Measurements from ENCODE around the gene SNX2.
"Not testable (repeated sequence)": the region's sequence is repeated elsewhere in the genome, so short reads cannot be mapped to it uniquely, and the experiment has no call there.

The SNX2 gene, protein sequence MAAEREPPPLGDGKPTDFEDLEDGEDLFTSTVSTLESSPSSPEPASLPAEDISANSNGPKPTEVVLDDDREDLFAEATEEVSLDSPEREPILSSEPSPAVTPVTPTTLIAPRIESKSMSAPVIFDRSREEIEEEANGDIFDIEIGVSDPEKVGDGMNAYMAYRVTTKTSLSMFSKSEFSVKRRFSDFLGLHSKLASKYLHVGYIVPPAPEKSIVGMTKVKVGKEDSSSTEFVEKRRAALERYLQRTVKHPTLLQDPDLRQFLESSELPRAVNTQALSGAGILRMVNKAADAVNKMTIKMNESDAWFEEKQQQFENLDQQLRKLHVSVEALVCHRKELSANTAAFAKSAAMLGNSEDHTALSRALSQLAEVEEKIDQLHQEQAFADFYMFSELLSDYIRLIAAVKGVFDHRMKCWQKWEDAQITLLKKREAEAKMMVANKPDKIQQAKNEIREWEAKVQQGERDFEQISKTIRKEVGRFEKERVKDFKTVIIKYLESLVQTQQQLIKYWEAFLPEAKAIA

DNA sequence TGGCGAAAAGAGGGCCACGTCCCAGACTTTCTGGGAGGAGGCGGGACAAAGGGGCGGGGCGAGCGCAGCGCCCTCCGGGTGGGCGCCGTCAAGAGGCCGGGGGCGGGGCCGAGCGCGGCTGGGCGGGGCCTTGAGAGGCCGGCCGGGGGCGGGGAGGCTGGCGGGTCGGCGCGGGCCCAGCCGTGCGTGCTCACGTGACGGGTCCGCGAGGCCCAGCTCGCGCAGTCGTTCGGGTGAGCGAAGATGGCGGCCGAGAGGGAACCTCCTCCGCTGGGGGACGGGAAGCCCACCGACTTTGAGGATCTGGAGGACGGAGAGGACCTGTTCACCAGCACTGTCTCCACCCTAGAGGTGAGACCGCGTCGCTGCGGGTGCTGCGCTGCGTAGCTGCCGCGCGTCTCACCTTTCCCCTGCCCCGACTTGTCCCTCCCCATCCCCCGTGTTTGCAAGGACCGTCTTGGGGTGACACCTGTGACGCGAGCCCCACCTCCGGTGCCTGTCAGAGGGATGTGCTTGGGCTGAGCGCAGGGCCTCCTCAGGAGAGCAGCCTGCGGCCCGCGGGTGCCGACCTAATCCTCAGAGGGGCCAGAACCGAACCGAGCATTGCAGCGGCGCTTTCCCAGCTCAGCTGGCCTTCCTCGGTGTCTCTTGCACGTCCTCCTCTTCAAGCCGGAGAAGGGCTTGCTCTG, at the start of gene SNX2:
TSS of gene SNX2 (plus strand) at position 220 of the 689 bp plus-strand sequence. CDS start at position 244, 24 bp downstream.
- in situ Hi-C loops (cut with HindIII; ENCODE audit: low sequenced_read_pairs) = no loop called here

DNA sequence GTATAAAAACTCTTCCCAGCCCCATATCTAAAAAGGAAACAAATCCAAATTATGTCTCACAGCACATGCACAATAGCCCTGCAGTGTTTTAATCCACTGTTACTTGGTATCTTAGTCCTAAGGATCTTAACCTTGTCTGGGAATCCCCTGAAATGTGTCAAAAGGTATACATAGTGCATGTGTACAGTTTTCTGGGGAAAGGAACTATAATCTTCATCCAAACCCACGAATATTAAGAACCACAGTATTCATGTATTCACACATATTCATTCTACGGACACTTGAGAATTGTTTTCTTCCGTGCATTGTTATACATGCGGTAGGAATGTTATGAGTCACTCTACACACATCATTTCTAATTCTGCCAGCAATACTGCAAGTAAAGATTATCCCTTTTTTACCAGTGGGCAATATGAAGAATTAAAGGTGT, 47.8 kb upstream of the SNX2 start:
- in situ Hi-C loops (cut with HindIII; ENCODE audit: low sequenced_read_pairs) = no loop called here

DNA sequence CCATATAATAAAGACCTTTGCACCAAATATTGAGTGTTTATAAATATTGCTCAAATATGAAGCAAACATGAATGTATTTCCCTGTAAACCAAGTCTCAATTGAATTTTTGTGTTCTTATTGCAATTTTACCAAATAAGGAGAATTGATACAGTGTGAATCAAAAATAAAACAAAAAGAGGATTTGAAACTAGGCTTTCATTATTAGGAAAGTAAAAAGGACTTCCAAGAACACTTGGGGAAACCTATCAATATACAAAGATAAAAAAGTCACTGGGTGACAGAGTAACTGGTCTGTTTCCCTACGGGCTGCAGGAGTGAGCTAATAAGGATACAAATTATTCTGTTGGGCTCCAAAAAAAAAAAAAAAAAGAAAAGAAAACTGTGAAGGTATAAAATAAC, 44.8 kb upstream of the SNX2 start:
- in situ Hi-C loops (cut with HindIII; ENCODE audit: low sequenced_read_pairs) = no loop called here

DNA sequence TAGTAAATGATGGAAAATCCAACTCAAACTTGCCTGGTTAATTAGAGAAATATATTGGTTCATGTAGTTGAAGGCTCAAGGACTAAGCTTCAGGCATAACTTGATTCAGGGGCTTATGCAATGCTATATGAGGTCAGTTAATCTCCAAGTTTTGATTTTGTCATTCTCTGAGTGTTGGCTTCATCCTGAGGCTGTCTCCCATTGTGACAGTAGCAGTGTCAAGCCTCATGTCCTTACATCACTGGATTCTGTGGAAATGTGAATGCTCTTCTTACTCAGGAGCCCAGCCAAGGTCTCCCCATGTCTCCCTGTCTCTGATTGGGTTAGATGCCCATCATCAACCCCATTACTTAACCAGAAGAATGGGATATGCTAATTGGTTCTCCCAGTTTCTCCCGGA, 44.4 kb upstream of the SNX2 start:
- in situ Hi-C loops (cut with HindIII; ENCODE audit: low sequenced_read_pairs) = no loop called here

DNA sequence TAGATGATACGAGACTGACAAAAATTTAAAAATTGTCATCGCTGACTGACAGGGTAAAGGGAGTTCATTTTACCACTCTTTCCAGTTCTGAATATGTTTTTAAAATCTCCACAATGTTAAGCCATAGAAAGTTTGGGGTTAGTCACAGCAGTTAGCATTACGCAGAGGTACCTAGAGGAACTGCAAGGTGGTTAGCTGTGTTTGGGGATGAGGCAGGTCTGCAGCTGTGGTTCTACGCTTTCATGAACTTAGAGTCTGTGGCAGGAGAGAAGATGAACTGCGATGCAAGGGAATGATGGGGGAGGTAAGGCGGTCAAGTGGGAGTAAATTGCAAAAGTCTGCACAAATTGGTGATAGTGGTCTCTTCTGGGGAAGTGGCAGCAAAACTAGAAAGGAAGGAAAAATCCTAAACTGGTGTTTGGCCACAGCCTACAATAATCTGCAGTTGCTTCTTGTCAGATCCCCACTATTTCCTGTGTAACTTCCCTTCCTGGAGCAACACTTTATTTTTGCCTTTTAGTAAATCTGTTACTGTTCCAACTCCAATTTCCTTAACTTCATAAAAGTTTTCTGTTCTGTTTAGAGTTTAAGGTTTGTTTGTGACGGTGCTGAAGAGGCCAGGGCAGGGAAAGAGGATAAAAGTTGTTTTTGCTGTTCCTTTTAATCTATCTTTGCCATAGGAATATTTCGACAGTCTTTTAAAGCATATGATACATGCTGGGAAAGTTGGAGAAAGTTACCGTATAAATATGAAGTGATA, 38.6 kb upstream of the SNX2 start:
- in situ Hi-C loops (cut with HindIII; ENCODE audit: low sequenced_read_pairs) = no loop called here

DNA sequence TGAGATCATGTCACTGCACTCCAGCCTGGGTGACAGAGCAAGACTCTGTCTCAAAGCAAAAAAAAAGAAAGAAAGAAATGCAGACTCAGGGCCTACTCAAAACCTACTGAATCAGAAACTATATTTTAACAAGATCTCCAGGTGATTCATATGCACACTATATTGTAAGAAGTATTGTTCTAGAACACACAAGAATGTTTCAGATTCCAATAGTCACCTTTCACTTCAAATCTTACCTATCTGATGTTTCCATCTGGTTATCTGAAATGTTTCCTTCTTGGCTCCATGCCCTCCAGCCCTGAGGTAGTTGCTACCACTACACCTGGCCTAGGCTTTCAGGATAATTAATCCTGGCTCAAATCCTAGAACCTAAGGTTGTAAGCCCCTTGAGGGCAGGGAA, 36.8 kb upstream of the SNX2 start:
- in situ Hi-C loops (cut with HindIII; ENCODE audit: low sequenced_read_pairs) = no loop called here

DNA sequence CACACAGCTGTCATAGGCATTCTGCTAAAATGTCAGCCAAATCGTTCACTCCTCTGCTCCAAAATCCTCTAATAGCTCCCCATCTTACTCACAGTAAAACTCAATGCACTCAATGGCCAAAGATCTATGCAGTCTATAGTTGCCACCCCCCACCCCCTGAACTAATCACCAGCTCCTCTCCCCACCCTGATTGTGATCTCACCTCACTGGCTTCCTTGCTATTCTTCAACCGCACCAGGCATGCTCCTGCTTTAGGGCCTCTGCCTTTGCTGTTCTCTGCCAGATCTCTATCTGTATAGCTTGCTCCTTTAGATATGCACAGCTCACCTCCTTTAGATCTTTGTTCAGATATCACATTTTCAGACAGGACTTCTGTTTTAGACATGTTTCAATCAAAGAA, 33.2 kb upstream of the SNX2 start:
- in situ Hi-C loops (cut with HindIII; ENCODE audit: low sequenced_read_pairs) = no loop called here

DNA sequence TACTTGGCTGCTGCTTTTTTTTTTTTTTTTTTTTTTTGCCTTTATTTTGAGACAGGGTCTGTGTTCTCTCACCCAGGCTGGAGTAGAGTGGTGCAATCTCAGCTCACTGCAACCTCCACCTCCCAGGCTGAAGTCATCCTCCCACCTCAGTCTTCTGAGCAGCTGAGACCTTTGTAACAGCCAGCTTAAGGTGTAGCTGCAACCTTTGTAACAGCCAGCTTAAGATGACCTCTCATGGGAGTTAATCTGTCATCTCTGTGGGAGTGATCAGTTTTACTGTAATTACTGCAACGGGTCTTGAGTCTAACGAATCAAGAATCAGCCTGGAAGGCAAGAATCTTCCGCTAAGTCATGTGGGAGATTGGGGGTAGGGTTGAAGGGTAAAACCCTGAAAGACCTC, 31.6 kb upstream of the SNX2 start:
- in situ Hi-C loops (cut with HindIII; ENCODE audit: low sequenced_read_pairs) = no loop called here

DNA sequence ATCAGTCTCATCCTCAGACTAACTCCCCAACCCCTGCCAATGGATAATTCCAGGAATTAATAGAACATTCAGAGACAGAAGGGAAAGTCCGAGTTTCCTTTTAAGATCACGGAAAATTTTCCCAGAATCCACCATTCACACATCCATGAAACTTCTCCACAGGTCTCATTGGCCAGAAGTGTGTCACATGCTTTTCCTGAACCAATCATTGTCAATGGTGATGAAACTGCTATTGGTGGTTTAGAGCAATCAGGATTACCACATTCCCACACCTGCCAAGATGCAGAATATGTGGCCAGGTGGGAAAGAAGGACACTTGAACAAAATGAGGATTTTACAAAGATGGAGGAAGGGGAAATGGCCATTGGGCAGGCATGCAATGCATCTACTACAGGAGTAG, 29.3 kb upstream of the SNX2 start:
- in situ Hi-C loops (cut with HindIII; ENCODE audit: low sequenced_read_pairs) = no loop called here

DNA sequence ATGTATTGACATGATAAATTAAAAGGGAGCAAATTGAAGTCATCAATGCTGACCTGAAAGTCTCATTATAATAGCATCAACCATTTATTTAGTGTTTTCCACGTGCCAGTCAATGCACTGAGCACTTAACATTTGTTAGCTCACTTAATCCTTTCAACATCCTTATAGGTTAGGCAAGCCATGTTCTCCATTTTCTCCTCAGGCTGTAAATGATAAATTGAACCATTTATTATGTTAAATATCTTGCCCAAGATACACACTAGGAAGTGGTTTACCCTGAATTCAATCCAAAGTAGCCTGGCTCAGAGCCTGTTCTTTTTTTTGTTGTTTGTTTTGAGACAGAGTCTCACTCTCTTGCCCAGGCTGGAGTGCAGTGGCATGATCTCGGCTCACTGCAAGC, 25.0 kb upstream of the SNX2 start:
- in situ Hi-C loops (cut with HindIII; ENCODE audit: low sequenced_read_pairs) = no loop called here

DNA sequence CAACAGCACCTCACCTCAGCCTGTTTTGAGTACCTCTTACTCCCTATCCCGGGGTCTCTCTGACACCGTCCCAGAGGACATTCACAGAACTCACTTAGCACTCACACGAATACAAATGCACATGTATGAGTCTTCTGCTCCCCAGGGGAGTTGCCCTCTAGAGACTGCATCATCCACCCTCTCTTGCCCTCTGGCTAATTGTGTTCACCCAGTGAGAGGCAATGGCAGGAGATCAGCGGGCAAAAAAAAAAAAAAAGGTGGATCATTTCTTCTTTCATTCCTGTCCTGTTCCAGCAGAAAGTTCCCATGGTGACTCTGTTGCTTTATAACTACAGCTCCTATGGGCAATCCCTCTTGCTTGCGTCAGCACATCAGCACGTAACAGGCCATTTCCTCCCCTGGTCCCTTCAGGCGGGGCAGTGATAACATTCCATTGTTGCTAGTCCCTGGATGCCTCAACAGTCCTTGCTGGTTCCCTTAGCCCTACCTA, 23.5 kb upstream of the SNX2 start:
- in situ Hi-C loops (cut with HindIII; ENCODE audit: low sequenced_read_pairs) = no loop called here

DNA sequence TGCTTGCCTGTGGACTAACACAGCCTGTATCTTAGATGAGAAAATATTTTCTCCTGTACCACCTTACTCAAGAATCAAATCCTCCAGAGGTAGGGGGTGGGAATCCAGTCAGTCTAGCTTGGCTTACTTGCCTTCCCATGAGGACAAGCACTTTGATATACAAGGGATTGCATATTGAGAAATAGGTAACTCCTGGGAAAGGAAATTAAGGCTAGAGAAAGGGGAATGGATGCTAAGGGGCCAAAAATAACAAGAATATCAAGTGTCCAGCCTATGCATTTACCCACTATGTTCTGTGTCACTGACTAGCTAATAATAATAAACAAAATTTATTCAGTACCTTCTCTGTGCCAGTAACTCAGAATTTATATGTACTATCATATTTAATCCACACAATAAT, 21.4 kb upstream of the SNX2 start:
- in situ Hi-C loops (cut with HindIII; ENCODE audit: low sequenced_read_pairs) = no loop called here

DNA sequence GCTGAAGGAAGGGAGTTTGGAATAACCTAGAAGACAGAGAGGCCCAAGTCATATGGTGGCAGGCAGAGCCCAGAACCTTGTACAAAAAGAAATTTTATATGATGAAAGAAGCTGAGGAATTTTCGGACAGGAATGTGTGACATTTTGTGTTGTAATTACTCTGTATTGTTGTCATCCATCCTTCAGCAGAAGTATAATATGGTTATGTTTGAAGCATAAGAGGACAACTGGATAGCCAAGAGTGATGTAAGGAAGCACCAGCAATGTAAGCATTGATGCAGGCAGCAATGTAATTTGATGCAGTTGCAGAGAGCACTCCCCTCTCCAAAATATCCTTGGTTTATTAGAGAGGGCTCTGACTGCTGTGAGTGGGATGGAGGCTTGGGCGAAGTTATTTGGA, 19.1 kb upstream of the SNX2 start:
- in situ Hi-C loops (cut with HindIII; ENCODE audit: low sequenced_read_pairs) = no loop called here

DNA sequence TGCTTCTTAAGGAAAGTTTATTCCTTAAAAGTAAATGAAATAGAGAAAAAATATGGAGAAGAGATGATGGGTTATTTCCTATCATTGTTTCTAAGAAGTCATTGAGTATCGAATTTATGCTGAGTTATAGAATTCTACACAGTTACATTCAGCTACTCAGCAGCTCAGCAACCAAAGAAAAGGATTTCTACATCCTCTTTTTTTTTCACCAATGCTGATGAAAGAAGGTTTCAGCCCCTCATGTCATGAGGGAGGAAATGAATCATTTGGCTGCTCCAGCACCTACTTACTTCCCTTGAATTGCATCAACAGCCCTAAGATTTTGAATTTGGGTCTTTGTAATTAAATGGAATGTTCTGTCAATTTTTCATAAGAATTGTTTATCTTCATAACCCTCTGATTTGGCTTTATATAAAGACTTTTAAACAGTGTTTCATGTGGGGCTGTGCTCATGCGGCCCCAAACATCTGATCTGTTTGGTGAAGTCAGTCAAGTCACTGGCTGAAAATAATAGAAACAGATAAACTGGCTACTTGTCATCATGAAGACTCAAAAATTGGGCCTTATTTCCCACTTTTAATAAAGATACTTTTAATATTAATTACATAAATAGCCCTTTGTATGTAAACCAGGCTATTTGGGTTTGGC, 18.5 kb upstream of the SNX2 start:
- in situ Hi-C loops (cut with HindIII; ENCODE audit: low sequenced_read_pairs) = no loop called here

DNA sequence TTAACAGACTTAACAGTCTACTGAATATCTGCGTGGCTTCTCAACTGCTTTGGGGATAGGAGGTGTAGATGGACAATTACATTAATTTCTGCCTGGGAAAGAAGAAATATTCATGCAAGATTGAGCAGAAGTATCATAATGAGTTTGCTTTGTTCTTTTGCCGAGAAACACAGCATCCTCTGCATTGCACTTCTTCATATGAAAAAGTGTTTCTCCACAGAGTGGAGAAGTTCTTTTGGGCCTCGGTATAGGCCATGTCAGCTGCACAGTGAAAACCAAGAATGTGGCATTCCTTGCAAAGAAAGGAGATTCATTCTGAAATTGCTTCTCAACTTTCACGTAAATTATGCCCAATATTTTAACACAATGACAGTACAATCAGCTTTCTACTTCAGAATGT, 17.6 kb upstream of the SNX2 start:
- in situ Hi-C loops (cut with HindIII; ENCODE audit: low sequenced_read_pairs) = no loop called here

DNA sequence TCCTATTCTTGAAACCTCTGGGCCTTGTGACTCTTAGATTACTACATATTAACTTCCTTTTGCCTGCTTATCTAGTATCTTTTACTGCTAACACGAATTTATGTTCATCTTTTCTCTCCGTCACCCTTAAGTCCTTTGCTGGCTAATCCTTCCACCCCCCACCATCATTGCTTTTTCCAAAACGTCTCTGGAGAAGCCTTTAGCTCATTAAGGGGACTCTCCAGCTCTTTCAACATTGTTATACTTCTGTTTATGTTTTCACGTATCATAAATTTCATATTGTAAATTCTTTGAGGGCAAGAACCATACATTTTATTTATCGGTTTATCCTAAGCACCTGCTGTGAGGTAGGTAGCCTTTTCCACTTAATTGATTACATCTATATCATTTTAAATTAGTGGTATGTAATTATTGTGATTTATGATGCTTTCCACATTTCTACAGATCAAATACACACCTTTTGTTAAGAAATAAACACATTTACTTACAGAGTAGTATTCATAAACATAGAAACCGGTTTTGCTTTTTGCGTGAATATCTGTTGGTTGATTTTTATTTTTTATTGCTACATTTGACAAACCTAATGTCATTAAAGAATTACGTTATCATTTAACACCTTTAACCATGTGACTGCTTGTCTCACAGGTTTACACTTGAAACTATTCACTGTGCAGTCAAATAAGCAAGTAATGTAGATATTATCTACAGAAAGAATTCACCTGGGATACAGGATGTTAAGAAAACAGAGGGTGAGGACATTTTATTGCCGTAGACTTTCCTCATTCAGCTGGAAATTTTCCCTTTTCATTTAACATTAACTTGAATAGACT, 15.4 kb upstream of the SNX2 start:
- in situ Hi-C loops (cut with HindIII; ENCODE audit: low sequenced_read_pairs) = no loop called here

DNA sequence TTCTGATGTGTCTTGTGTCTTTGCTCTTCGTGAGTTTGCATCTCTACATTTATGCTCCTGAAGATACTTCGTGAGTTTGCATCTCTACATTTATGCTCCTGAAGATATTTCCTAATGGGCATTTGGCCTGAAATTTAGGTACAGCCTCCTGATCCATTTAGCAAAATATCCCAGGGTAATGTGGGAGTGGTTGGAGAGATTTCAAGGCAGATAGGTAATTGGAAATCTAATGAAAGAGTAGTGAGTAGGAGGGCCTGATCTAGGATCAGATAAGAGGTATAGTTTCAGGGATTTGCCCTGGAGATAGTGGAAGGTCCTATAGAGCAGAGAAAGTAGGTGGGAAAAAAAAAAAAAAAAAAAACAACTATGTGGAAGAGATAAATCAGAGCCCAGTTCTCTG, 14.6 kb upstream of the SNX2 start:
- in situ Hi-C loops (cut with HindIII; ENCODE audit: low sequenced_read_pairs) = no loop called here

DNA sequence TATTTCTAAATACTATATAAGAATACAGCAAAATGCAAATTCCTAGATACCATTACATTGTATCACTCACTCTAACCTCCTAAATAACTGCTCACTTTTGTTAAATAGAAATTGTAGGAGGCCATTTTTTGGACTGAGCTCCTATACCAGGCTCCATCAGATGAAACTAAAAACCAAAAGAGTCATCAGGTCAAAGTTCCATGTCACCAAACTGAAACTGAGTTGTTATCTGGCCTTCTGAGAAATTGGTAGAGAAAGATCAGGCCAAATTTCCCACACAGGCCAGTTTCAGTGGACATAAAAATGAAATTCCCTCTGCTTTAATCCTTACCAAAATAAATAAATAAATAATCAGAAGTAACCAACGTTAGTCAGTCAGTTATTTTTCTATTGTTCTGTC, 13.8 kb upstream of the SNX2 start:
- in situ Hi-C loops (cut with HindIII; ENCODE audit: low sequenced_read_pairs) = no loop called here

DNA sequence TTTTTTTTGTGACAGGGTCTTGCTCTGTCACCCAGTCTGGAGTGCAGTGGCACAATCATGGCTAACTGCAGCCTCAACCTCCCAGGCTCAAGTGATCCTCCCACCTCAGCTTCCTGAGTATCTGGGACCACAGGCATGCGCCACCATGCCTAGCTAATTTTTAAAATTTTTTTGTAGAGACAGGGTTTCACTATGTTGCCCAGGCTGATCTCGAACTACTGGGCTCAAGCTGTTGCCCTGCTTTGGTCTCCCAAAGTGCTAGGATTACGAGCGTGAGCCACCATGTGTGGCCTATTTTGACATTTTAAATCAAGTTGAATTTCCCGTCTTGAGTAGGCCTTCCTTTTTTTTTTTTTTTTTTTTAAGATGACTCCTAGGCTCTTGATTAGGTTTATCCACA, 13.0 kb upstream of the SNX2 start:
- in situ Hi-C loops (cut with HindIII; ENCODE audit: low sequenced_read_pairs) = not testable (repeated sequence)

DNA sequence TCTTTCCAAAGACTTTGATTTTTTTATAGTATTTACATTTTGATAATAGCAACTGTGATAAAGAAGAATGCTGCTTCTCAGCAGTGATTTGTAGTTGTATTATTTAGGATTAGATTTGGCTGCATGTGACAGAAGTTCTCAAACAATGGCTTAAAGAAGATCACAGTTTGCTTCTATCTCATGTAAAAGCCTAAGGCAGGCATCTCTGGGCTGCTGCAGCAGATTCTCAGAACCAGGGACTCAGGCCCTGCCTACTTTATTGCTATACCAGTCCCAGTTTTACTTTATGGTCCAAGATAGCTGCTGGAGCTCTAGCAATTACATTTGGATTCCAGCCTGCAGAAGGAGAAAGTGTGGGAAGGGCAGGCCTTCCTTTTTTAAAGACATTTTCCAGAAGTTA, 8.8 kb upstream of the SNX2 start:
- in situ Hi-C loops (cut with HindIII; ENCODE audit: low sequenced_read_pairs) = no loop called here

Data from DLD1 (cell line).